HG03196 (cell line): ENCODE data around the gene NDFIP1.
"Not testable (repeated sequence)": the region's sequence is repeated elsewhere in the genome, so short reads cannot be mapped to it uniquely, and the experiment has no call there.

Experiments
- ATAC-seq: cut with Tn5 transposase; IDR thresholded peaks from one replicate; pipeline ENCODE4 v1.9.1; 2021; ENCODE audit not compliant: unreplicated experiment

NDFIP1 gene

DNA sequence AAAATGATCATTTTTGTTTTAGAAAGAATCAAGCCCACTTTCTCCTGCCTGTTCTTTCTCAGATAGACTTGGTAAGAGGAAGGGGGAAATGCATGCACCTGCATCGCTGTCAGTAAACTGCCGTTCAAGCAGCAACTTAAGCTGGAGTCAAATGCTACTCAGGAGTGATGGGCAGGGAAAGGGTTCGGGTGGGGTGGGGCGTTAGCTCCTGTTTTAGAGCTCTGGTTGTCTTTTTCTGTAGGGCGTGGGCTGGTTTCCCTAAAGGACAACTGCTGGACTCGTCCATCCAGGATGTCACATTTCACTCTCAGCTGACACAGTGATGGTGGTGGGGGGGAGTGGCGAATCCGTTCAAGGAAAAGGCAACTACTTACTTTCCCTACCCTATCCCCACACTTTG is 75.0 kb downstream of the NDFIP1 start:
- ATAC-seq = no peak

DNA sequence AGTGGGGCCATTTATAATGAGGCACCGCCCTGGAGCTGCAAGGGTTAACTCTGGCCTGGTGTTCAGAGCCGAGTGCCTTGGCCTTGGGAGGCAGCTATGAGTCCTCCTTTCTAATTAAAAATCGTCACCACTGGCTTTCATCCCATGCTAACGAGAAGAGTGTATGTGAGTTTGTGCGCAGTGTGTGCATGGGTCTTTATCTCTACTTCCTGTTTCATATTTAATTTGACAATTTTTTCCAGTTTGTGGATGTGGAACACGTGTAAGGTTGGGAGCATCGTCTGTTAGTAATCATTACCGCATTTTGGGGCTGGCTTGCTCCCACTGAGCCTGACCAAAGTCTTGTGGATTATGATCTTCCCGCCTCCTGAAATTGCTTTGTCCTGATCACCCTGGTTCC is 76.4 kb downstream of the NDFIP1 start:
- no peak for ATAC-seq

DNA sequence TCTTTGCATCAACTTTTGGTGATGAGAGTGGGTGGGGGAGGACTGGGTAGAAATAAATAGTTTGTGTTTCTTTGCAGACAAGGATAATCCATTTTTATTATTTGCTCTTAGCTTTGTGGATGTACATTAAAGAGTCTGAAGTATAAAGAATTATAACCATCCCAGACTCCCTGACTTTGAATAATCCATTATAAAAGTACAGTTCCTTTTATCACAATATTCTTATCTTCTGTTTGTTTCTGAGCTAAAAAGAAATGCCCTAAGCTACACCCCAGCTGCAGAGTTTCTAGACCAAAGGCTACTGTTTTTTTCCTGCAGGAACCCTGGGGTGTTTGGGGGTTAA is 77.9 kb downstream of the NDFIP1 start:
- ATAC-seq = no peak

- ATAC-seq = no peak
Observed at GRCh38 chr5:142186857-142187594, 78.4 kb downstream of the NDFIP1 start.

- not testable (repeated sequence) for ATAC-seq
Observed at GRCh38 chr5:142188691-142189090, 80.1 kb downstream of the NDFIP1 start.

GRCh38 chr5:142189813-142190212 is 81.2 kb downstream of the NDFIP1 start:
- ATAC-seq = no peak

- no peak for ATAC-seq
Observed at GRCh38 chr5:142191776-142192175, 83.2 kb downstream of the NDFIP1 start.

DNA sequence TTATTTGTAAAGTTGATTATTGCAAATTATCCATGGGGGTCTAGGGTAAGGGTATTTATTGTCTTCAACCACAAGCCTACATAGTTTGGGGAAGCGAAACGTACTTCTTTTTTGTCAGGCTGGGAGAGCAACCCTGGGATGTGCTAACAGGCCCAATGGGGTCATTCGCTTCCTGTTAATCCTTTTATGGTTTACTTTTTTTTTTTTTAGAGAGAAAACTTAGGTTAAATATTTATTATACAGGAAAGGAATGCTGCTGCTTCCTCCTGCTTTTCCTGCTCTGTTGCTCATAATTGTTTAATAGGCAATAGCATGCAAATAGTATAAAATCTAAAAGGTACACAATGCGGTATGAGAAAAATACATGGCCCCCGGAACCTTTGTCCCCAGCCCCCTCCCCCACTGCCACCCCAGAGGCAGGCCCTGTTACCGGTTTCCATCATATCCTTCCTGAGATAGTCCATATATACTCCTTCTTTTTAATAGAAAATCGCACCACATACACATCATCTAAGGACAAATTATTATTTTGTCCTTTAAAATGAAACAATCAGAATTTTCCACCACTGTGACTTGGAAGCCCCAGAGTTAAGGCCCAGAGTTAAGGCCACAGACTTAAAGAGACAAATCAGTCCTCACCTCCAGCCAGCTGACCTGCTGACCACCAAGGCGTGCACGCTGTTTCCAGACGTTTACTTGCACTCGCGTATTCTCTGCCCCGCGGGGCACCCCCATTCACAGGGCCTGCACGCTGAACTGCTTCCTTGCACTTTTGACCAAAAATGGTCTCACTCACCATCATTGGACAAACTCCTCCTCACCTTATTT is 83.9 kb downstream of the NDFIP1 start:
- ATAC-seq = no peak

DNA sequence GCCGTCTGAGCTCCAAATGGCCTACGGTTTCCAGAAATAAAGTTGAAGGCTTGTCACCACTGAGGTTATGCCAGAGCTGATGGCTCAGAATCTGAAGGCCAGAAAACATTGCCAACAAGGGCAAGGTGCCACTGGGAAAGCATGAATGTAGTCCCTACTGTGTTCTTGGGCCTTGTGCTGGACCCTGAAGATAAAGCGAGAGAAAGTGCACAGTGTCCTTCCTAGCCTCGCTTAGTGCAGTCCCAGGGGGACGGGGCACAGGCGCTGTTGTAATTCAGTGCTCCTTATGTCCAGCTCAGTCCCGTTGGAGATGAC is 84.5 kb downstream of the NDFIP1 start:
- ATAC-seq = no peak

GRCh38 chr5:142197098-142197497 is 88.5 kb downstream of the NDFIP1 start:
- ATAC-seq = no peak

DNA sequence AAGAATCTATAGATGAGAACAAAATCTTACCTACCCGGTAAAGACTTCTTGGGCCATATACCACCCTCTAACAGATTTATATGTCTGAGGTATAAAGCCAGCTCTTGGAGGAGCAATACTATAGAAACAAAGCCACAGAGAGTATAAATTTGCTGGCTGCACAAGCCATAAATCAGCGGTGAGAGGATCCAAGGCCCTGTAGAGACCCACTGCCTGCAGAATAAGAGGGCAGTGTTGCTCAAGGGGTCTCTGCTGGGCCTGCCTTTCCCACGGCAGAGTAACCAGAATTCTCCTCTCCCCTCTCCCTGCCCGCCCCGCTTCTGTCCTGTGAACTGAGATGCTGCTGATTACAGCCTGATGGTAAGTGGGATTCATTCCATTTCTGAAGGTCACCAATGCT is 89.2 kb downstream of the NDFIP1 start:
- ATAC-seq = no peak

DNA sequence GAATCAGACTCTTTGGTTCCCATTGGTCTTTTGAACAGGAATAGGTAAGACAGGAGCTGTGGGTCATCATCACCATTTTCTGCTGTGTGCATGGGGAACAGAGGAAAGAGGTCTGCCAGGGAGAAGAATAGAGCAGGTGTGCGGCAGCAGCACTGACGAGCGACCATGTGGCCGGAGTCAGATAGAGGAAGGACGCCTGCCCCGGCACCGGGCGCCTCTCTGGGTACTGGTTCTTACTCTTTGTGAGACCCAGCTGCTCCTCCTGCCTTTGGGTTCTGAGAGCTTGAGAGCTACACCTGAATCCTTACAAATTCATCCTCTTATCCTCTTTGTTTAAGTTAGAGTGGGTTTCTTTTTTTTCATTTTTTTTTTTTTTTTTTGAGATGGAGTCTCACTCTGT is 90.8 kb downstream of the NDFIP1 start:
- no peak for ATAC-seq

- ATAC-seq = no peak
Observed at GRCh38 chr5:142200387-142200786, 91.8 kb downstream of the NDFIP1 start.

DNA sequence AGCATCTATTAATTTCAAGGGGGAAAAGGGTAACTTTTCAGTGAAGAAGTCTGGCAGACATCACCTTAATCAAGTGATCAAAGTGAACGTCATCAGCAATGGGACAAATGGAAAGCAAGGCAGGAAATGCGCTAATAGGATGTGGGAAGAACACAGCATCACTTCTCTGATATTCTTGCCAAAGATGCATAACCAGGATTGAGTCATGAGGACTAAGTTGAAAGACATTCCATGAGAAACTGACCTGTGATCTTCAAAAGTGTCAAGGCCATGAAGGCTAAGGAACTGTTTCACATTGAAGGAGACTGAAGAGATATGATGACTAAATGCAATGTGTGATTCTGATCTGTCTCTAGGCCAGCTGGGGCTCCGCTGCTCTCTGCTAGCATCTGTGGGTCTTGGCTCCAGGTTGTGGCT is 92.9 kb downstream of the NDFIP1 start:
- no peak for ATAC-seq

DNA sequence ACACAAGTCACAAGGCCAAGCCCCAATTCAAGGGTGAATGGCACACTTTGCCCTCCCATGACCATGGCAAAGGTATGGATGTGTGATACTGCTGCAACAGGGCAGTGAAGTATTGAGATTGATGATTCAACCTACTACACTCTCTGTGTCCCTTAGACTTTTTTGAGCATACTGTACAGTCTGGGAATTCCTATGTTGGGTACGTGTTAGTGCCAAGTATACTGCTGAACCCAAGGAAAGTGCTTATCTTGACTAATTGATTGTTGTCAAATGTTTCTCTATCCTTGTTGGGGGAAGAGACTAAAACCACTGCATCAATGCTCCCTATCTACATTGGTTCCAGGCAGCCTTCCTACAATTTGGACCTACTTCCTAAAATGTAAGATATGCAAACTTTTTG is 93.7 kb downstream of the NDFIP1 start:
- ATAC-seq = no peak
